GM19238 (cell line): ENCODE measurements around the gene CEMIP.
"Not testable (repeated sequence)": the region's sequence is repeated elsewhere in the genome, so short reads cannot be mapped to it uniquely, and the experiment has no call there.

Source experiments
- DNase-seq: peaks from one replicate; pipeline ENCODE4 v3.0.0; 2011; ENCODE audit warnings: low spot score; ENCODE audit not compliant: insufficient read length

Gene CEMIP

GRCh38 chr15:80951941-80952340 is 172.8 kb downstream of the CEMIP start:
- no peak for DNase-seq

- DNase-seq: no peak
Observed at GRCh38 chr15:80953001-80953952, 174.1 kb downstream of the CEMIP start.

- DNase-seq: no peak
Observed at GRCh38 chr15:80953953-80954778, 175.0 kb downstream of the CEMIP start.

GRCh38 chr15:80955571-80956452 is 176.6 kb downstream of the CEMIP start:
- DNase-seq: not testable (repeated sequence)

- DNase-seq: no peak
Observed at GRCh38 chr15:80957556-80957955, 178.4 kb downstream of the CEMIP start.

- no peak for DNase-seq
Observed at GRCh38 chr15:80957976-80958375, 178.8 kb downstream of the CEMIP start.

- no peak for DNase-seq
Observed at GRCh38 chr15:80958818-80959495, 179.8 kb downstream of the CEMIP start.

- DNase-seq: not testable (repeated sequence)
Observed at GRCh38 chr15:80965454-80965853, 186.3 kb downstream of the CEMIP start.

GRCh38 chr15:80966431-80967197 is 187.4 kb downstream of the CEMIP start:
- no peak for DNase-seq

GRCh38 chr15:80967451-80967850 is 188.3 kb downstream of the CEMIP start:
- DNase-seq: no peak

- no peak for DNase-seq
Observed at GRCh38 chr15:80967991-80968510, 188.9 kb downstream of the CEMIP start.

- DNase-seq: no peak
Observed at GRCh38 chr15:80969316-80969715, 190.1 kb downstream of the CEMIP start.

GRCh38 chr15:80970018-80970657 is 191.0 kb downstream of the CEMIP start:
- peak; percentile 55 for DNase-seq

GRCh38 chr15:80970658-80971057 is 191.5 kb downstream of the CEMIP start:
- DNase-seq: no peak

GRCh38 chr15:80971143-80971542 is 192.0 kb downstream of the CEMIP start:
- no peak for DNase-seq

- DNase-seq: no peak
Observed at GRCh38 chr15:80972276-80972675, 193.1 kb downstream of the CEMIP start.

GRCh38 chr15:80974914-80975313 is 195.7 kb downstream of the CEMIP start:
- DNase-seq: no peak

GRCh38 chr15:80976851-80977250 is 197.7 kb downstream of the CEMIP start:
- no peak for DNase-seq

- DNase-seq: no peak
Observed at GRCh38 chr15:80977627-80978036, 198.5 kb downstream of the CEMIP start.
